Ishikawa (cell line): Measurements from ENCODE around the gene LHPP.

Experiments
- EGR1 ChIP-seq: IDR thresholded peaks from 2 replicates; pipeline ENCODE4 v1.6.1; 2012
- EP300 ChIP-seq: IDR thresholded peaks from 2 replicates; pipeline ENCODE4 v1.6.1; 2012; ENCODE audit warnings: borderline replicate concordance
- FOXM1 ChIP-seq: IDR thresholded peaks from 2 replicates; pipeline ENCODE4 v1.6.1; 2012; ENCODE audit warnings: low read depth, borderline replicate concordance
- RAD21 ChIP-seq: IDR thresholded peaks from 2 replicates; pipeline ENCODE4 v1.6.1; 2012; ENCODE audit warnings: low read depth
- TAF1 ChIP-seq: IDR thresholded peaks from 2 replicates; pipeline ENCODE4 v1.6.1; 2012; ENCODE audit warnings: low read depth, mild to moderate bottlenecking
- TCF12 ChIP-seq: IDR thresholded peaks from 2 replicates; pipeline ENCODE4 v1.6.1; 2012; ENCODE audit warnings: low read depth
- USF1 ChIP-seq: IDR thresholded peaks from 2 replicates; pipeline ENCODE4 v1.6.1; 2012
- YY1 ChIP-seq: IDR thresholded peaks from 2 replicates; pipeline ENCODE4 v1.6.1; 2012; ENCODE audit warnings: low read depth

GRCh38 chr10:124430077-124430476, 31.5 kb upstream of the LHPP start:
- TF ChIP-seq EP300, result no peak
- TF ChIP-seq USF1, result no peak
- TF ChIP-seq TCF12, result no peak
- no peak for TF ChIP-seq TAF1
- TF ChIP-seq RAD21, result no peak
- no peak for TF ChIP-seq YY1
- TF ChIP-seq FOXM1, result no peak
- TF ChIP-seq EGR1, result no peak
